ENCODE data around the gene LRRC49. TPM values are rescaled to one million over a fixed set of nuclear protein-coding genes. Genes with fewer than 3 reads are reported as not detected.
A peak's percentile ranks its signal among the peaks of the same experiment; 100 is the strongest.
"Not testable (repeated sequence)": the region's sequence is repeated elsewhere in the genome, so short reads cannot be mapped to it uniquely, and the experiment has no call there.

LRRC49 gene
- 1 to 10 TPM; 2.8 to 3.0 TPM for total RNA-seq
- long read RNA-seq, partial matches to known transcripts = 0 of 6 reads
- long read RNA-seq, other reads (novel, unspliced or antisense) = 1 of 6 reads

- peak; percentile 87 to 88 for DNase-seq
- intact Hi-C loops (cut with DNase I, micrococcal nuclease) = loop anchor here in 1 of 2 donors (10.0 kb wide), 1 partner anchor 553 kb away; no protein-coding TSS in a partner anchor
- peak; percentile 94 for ATAC-seq
These were observed at the start of gene LRRC49, which contains the start of gene THAP10 for GRCh38 chr15:70892002-70892911. Gene LRRC49 (plus strand): TSS chr15:70892826. CDS start chr15:70892895, 69 bp downstream. Gene THAP10 (minus strand): TSS chr15:70892433. CDS start chr15:70892272, 161 bp downstream.

GRCh38 chr15:70845602-70846360 lies 46.8 kb upstream of the LRRC49 start:
- intact Hi-C loops (cut with DNase I, micrococcal nuclease) = no loop called here
- DNase-seq = no peak
- ATAC-seq = no peak

GRCh38 chr15:70851889-70852288 lies 40.7 kb upstream of the LRRC49 start:
- DNase-seq (no peak), ATAC-seq (no peak)
- intact Hi-C loops (cut with DNase I, micrococcal nuclease) = no loop called here

- ATAC-seq (no peak), DNase-seq (no peak)
- intact Hi-C loops (cut with DNase I, micrococcal nuclease) = no loop called here
These were observed 39.9 kb upstream of the LRRC49 start for GRCh38 chr15:70852501-70853317.

GRCh38 chr15:70853318-70853972 lies 39.2 kb upstream of the LRRC49 start:
- ATAC-seq = peak; percentile 26
- DNase-seq = no peak
- intact Hi-C loops (cut with DNase I, micrococcal nuclease) = no loop called here

- peak in 1 of 2 donors; percentile 22 for DNase-seq
- peak; percentile 62 for ATAC-seq
- intact Hi-C loops (cut with DNase I, micrococcal nuclease) = no loop called here
These were observed 38.5 kb upstream of the LRRC49 start, which contains the start of gene LARP6 for GRCh38 chr15:70853973-70854665. Gene LARP6 (minus strand): TSS chr15:70854157. CDS start chr15:70854088, 69 bp downstream.

- ATAC-seq (no peak), DNase-seq (no peak)
- intact Hi-C loops (cut with DNase I, micrococcal nuclease) = no loop called here
These were observed 38.0 kb upstream of the LRRC49 start for GRCh38 chr15:70854666-70854976.

- ATAC-seq (no peak), DNase-seq (no peak)
- intact Hi-C loops (cut with DNase I, micrococcal nuclease) = no loop called here
These were observed 36.9 kb upstream of the LRRC49 start for GRCh38 chr15:70855764-70856163.

- ATAC-seq = no peak
These were observed 36.3 kb upstream of the LRRC49 start for GRCh38 chr15:70856177-70856883.

GRCh38 chr15:70856884-70857561 lies 35.6 kb upstream of the LRRC49 start:
- DNase-seq (peak in 1 of 2 donors; percentile 55), ATAC-seq (no peak)
- intact Hi-C loops (cut with DNase I, micrococcal nuclease) = no loop called here

More at GRCh38 chr15:70856177-70856883, 36.3 kb upstream of the LRRC49 start:
- intact Hi-C loops (cut with DNase I, micrococcal nuclease) = no loop called here
- no peak for DNase-seq

GRCh38 chr15:70857562-70858285 lies 34.9 kb upstream of the LRRC49 start:
- DNase-seq (no peak), ATAC-seq (no peak)
- intact Hi-C loops (cut with DNase I, micrococcal nuclease) = no loop called here

- DNase-seq; ATAC-seq; intact Hi-C loops (cut with DNase I, micrococcal nuclease): not testable (repeated sequence)
These were observed 33.9 kb upstream of the LRRC49 start for GRCh38 chr15:70858614-70859321.

GRCh38 chr15:70859322-70859908 lies 33.2 kb upstream of the LRRC49 start:
- intact Hi-C loops (cut with DNase I, micrococcal nuclease) = no loop called here
- DNase-seq (no peak), ATAC-seq (no peak)

GRCh38 chr15:70859998-70860397 lies 32.6 kb upstream of the LRRC49 start:
- intact Hi-C loops (cut with DNase I, micrococcal nuclease) = no loop called here
- DNase-seq (no peak), ATAC-seq (no peak)

All from left colon (tissue), 2 donors.